HepG2 (cell line): ENCODE data around the gene KHK. TPM values are rescaled to one million over a fixed set of nuclear protein-coding genes. Genes with fewer than 3 reads are reported as not detected.

Experiments
- ATAC-seq: fragments of 200-7000 bp; cut with Tn5 transposase; 3 replicates; pipeline ENCODE4 v1.9.1; 2020; ENCODE audit warnings: mild to moderate bottlenecking, moderate library complexity
- BruUV-seq: library from RNA; stranded (reverse); fragments of 400-500 nt; replicated peaks from 2 replicates; lab custom pipeline; 2021; lab: Mats Ljungman, UMichigan
- CTCF ChIA-PET: fragments of 300-600 bp; formaldehyde crosslinking; extraction: SDS; loops from one replicate; lab custom pipeline; 2021; ENCODE audit warnings: low total read pairs, inconsistent platforms, low intra/inter-chr PET ratio; lab: Yijun Ruan, JAX
- POLR2A ChIA-PET: fragments of 350-600 bp; sonication (Branson Sonifier 250); formaldehyde crosslinking; loops from one replicate; lab custom pipeline; 2020; ENCODE audit warnings: antibody characterized with exemption, inconsistent platforms; lab: Yijun Ruan, JAX
- DNase-seq: peaks from one replicate; pipeline ENCODE4 v3.0.0-alpha.2; 2015; ENCODE audit warnings: low spot score
- FAIRE-seq: peaks from 3 replicates; lab custom pipeline; 2011; peaks lifted over from hg19 to GRCh38; lab: Jason Lieb, UNC
- H2AFZ ChIP-seq: one replicate; pipeline ENCODE4 v1.6.1; 2011; ENCODE audit warnings: low read length, inconsistent platforms
- H3K27ac ChIP-seq: fragments of 300-600 bp; 3 replicates; pipeline ENCODE4 v1.8.0; 2011; ENCODE audit warnings: mixed run types, mild to moderate bottlenecking, mixed read lengths, low read length, inconsistent platforms; ENCODE audit not compliant: insufficient read depth; ENCODE audit errors: extremely low read length
- H3K27me3 ChIP-seq, 2 experiments: fragments of 200-600 bp in 1 of 2; 2 replicates in 1 of 2; 3 replicates in 1 of 2; pipeline versions ENCODE4 v1.6.0 to v1.8.0; 2011; ENCODE audit warnings: low read length in 2 of 2, mild to moderate bottlenecking in 2 of 2, moderate library complexity in 2 of 2, inconsistent platforms in 1 of 2; ENCODE audit not compliant: insufficient read depth in 2 of 2, control insufficient read depth in 1 of 2
- H3K36me3 ChIP-seq, 2 experiments: fragments of 200-600 bp in 1 of 2; replicated peaks in 1 of 2; 2 replicates in 1 of 2; 3 replicates in 1 of 2; pipeline versions ENCODE4 v1.5.1 to v1.8.0; 2011; ENCODE audit warnings: low read length in 2 of 2, inconsistent platforms in 1 of 2; ENCODE audit not compliant: insufficient read depth in 2 of 2, control insufficient read depth in 1 of 2
- H3K4me1 ChIP-seq: 2 replicates; pipeline ENCODE4 v1.5.1; 2012; ENCODE audit warnings: low read length, inconsistent platforms; ENCODE audit not compliant: insufficient read depth
- H3K4me2 ChIP-seq: 2 replicates; pipeline ENCODE4 v1.6.0; 2011; ENCODE audit warnings: low read depth, low read length, inconsistent platforms
- H3K4me3 ChIP-seq, 3 experiments: fragments of 200-600 bp in 1 of 3; sonication (generic), shearing (Covaris generic) in 1 of 3; replicated peaks in 1 of 3; 2 replicates each; pipeline ENCODE4 v1.5.1; 2011 to 2016; ENCODE audit warnings: low read length in 3 of 3, inconsistent platforms in 2 of 3, low read depth in 2 of 3, mild to moderate bottlenecking in 2 of 3, control low read depth in 1 of 3, mixed read lengths in 1 of 3; ENCODE audit not compliant: insufficient read depth in 1 of 3
- H3K79me2 ChIP-seq: one replicate; pipeline ENCODE4 v1.6.1; 2011; ENCODE audit warnings: low read length, inconsistent platforms; ENCODE audit not compliant: insufficient read depth
- H3K9ac ChIP-seq: 2 replicates; pipeline ENCODE4 v1.6.0; 2011; ENCODE audit warnings: mild to moderate bottlenecking, low read depth, low read length, inconsistent platforms; ENCODE audit not compliant: insufficient read depth
- H3K9me3 ChIP-seq: 2 replicates; pipeline ENCODE4 v1.5.1; 2012; ENCODE audit warnings: mild to moderate bottlenecking, low read length
- H4K20me1 ChIP-seq: 2 replicates; pipeline ENCODE4 v1.6.0; 2011; ENCODE audit warnings: inconsistent platforms, mild to moderate bottlenecking, low read length, moderate library complexity; ENCODE audit not compliant: insufficient read depth
- GABPB1 ChIP-seq: IDR thresholded peaks from 2 replicates; pipeline ENCODE4 v1.6.1; 2016; ENCODE audit warnings: mild to moderate bottlenecking, missing genetic modification reagents, moderate library complexity, missing compliant biosample characterization
- NFRKB ChIP-seq: fragments of 450-650 bp; IDR thresholded peaks from 2 replicates; pipeline ENCODE4 v1.6.1; 2017
- ZNF121 ChIP-seq: sonication (generic); formaldehyde crosslinking; IDR thresholded peaks from 2 replicates; pipeline ENCODE4 v1.5.0; 2020; ENCODE audit warnings: mild to moderate bottlenecking, missing genetic modification reagents
- ZNF629 ChIP-seq: sonication (generic); formaldehyde crosslinking; conservative IDR thresholded peaks from 2 replicates; pipeline ENCODE4 v1.5.0; 2020; ENCODE audit warnings: missing genetic modification reagents
- WGBS: methylation state at CpG from one replicate; pipeline ENCODE4 v1.1.6; 2017; ENCODE audit warnings: low lambda C conversion rate; 5-methylcytosine and 5-hydroxymethylcytosine counted together
- in situ Hi-C: cut with HindIII; loops from 2 replicates; pipeline ENCODE4 v1.10.0; 2017; ENCODE audit warnings: low pct_unique_long_range_greater_than_20kb; ENCODE audit not compliant: extremely low pct_ligation_motif_present
- intact Hi-C: fragments of 100-400 bp; cut with micrococcal nuclease; formaldehyde crosslinking; loops from one replicate; pipeline ENCODE4 v1.10.0; 2022; ENCODE audit not compliant: unreplicated experiment
- polyA plus RNA-seq, 8 experiments: library from polyadenylated mRNA; depleted of rRNA in 3 of 8; stranded (reverse) in 7 of 8; unstranded in 1 of 8; fragments of >200 nt; fragmentation: Illumina TruSeq in 4 of 8; extraction: Trizol in 4 of 8; gene quantifications; 2 replicates each; pipeline versions ENCODE4 v1.2.1 to v1.2.3, GENCODE V29; 2011 to 2016; ENCODE audit warnings: low read depth in 4 of 8, missing spikeins in 1 of 8, mixed read lengths in 1 of 8; ENCODE audit not compliant: insufficient read depth in 1 of 8
- total RNA-seq, 5 experiments: library from RNA; depleted of rRNA; stranded (reverse); fragments of >200 nt; fragmentation: Illumina TruSeq; extraction: Trizol; gene quantifications; 2 replicates each; pipeline ENCODE4 v1.2.3, GENCODE V29; 2016; ENCODE audit warnings: low read depth in 1 of 5
- TF ChIP-seq, protein P1 (sequence below): sonication (generic); formaldehyde crosslinking; IDR thresholded peaks from 2 replicates; pipeline ENCODE4 v1.4.0; 2020; ENCODE audit warnings: missing genetic modification reagents, borderline replicate concordance
- TF ChIP-seq, protein P2 (sequence below): IDR thresholded peaks from 2 replicates; pipeline ENCODE4 v1.6.1; 2016
- TF ChIP-seq, protein P3 (sequence below): sonication (generic); formaldehyde crosslinking; IDR thresholded peaks from 2 replicates; pipeline ENCODE4 v1.4.0; 2020; ENCODE audit warnings: missing genetic modification reagents
- TF ChIP-seq, protein P4 (sequence below): sonication (generic); formaldehyde crosslinking; IDR thresholded peaks from 2 replicates; pipeline ENCODE4 v1.5.1; 2020; ENCODE audit warnings: mild to moderate bottlenecking, missing genetic modification reagents, moderate library complexity

Gene KHK
- total and polyA plus RNA-seq, 2 of the 13 experiments (the other 11 are each of a cell fraction or from before 2014, with no cell fraction given), result 40.9 to 99.2 TPM

DNA sequence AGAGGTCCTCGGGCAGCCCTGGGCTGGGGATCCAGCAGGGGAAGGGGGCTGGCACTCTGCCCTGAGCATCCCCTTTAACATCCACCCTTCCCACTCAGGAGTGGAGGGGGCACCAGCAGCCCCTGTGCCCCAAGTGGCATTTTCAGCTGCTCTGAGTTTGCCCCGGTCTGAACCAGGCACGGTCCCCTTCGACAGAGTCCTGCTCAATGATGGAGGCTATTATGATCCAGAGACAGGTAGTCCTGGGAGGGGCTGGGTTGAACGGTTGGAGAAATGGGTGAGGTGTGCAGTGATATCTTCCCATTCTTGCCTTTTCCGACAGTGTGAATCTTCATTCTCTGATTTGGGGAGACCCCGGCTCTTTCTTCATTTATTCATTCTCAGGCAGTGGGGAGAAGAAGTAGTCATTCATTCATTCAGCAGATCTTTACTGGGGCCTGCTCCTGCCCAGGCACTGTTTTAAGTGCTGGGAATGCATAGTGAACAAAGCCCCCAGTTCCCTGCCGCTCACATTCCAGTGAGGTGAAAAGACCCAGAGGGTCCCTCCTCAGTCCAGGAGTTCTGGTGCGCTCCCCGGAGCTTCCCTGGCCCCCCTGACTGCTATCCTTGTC lies 1.4 kb upstream of the KHK start (continued):
- TF ChIP-seq, protein P1, sequence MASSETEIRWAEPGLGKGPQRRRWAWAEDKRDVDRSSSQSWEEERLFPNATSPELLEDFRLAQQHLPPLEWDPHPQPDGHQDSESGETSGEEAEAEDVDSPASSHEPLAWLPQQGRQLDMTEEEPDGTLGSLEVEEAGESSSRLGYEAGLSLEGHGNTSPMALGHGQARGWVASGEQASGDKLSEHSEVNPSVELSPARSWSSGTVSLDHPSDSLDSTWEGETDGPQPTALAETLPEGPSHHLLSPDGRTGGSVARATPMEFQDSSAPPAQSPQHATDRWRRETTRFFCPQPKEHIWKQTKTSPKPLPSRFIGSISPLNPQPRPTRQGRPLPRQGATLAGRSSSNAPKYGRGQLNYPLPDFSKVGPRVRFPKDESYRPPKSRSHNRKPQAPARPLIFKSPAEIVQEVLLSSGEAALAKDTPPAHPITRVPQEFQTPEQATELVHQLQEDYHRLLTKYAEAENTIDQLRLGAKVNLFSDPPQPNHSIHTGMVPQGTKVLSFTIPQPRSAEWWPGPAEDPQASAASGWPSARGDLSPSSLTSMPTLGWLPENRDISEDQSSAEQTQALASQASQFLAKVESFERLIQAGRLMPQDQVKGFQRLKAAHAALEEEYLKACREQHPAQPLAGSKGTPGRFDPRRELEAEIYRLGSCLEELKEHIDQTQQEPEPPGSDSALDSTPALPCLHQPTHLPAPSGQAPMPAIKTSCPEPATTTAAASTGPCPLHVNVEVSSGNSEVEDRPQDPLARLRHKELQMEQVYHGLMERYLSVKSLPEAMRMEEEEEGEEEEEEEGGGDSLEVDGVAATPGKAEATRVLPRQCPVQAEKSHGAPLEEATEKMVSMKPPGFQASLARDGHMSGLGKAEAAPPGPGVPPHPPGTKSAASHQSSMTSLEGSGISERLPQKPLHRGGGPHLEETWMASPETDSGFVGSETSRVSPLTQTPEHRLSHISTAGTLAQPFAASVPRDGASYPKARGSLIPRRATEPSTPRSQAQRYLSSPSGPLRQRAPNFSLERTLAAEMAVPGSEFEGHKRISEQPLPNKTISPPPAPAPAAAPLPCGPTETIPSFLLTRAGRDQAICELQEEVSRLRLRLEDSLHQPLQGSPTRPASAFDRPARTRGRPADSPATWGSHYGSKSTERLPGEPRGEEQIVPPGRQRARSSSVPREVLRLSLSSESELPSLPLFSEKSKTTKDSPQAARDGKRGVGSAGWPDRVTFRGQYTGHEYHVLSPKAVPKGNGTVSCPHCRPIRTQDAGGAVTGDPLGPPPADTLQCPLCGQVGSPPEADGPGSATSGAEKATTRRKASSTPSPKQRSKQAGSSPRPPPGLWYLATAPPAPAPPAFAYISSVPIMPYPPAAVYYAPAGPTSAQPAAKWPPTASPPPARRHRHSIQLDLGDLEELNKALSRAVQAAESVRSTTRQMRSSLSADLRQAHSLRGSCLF, result no peak

DNA sequence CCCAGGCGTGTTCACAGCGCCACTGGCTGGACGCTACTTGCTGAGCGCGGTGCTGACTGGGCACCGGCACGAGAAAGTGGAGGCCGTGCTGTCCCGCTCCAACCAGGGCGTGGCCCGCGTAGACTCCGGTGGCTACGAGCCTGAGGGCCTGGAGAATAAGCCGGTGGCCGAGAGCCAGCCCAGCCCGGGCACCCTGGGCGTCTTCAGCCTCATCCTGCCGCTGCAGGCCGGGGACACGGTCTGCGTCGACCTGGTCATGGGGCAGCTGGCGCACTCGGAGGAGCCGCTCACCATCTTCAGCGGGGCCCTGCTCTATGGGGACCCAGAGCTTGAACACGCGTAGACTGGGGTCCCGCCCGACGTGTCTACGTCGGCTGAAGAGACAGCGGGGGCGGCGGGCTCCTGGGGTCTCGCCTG lies 891 bp upstream of the KHK start:
- H3K4me1 ChIP-seq, result peaks cover 74% of the 10 kb centered on the region
- H3K4me2 ChIP-seq, result peak overlapping the region; percentile 84
- WGBS, result 52% methylated on average over 20 of the region's 38 CpGs
- H4K20me1 ChIP-seq, result no peaks in the 10 kb centered on the region
- no TSS peak for BruUV-seq
- H3K27ac ChIP-seq, result peak overlapping the region; percentile 65
- H2AFZ ChIP-seq, result no peak overlapping the region
- peak; percentile 6 for ATAC-seq
- H3K9me3 ChIP-seq, result no peaks in the 10 kb centered on the region
- no peak for DNase-seq
- peak overlapping the region; percentile 63 for H3K9ac ChIP-seq
- no peak for FAIRE-seq
- ChIA-PET POLR2A (interaction anchor here (0.6 to 9.2 kb wide), 6 partner anchors 10 to 126 kb away, joined by 3 to 106 read pairs (median 11); partner anchors contain the start of genes ABHD1, AGBL5, OST4 and PREB), CTCF (interaction anchor here (1.3 to 2.0 kb wide), 3 partner anchors 13 to 106 kb away, joined by 3 to 9 read pairs (median 6); no protein-coding TSS in a partner anchor)
- H3K4me3 ChIP-seq, result peak overlapping the region; percentile 51 to 77 (median 53)
- intact Hi-C loops, result loop anchor here (1.0 to 10.0 kb wide), 4 partner anchors 35 to 1162 kb away; partner anchors contain the start of gene TMEM214
- in situ Hi-C loops, result no loop called here
- no peaks in the 10 kb centered on the region for H3K27me3 ChIP-seq
- H3K79me2 ChIP-seq, result peaks cover 36% of the 10 kb centered on the region
- no peaks in the 10 kb centered on the region; a peak in 3 of 5 replicates for H3K36me3 ChIP-seq
- TF ChIP-seq, protein P2, sequence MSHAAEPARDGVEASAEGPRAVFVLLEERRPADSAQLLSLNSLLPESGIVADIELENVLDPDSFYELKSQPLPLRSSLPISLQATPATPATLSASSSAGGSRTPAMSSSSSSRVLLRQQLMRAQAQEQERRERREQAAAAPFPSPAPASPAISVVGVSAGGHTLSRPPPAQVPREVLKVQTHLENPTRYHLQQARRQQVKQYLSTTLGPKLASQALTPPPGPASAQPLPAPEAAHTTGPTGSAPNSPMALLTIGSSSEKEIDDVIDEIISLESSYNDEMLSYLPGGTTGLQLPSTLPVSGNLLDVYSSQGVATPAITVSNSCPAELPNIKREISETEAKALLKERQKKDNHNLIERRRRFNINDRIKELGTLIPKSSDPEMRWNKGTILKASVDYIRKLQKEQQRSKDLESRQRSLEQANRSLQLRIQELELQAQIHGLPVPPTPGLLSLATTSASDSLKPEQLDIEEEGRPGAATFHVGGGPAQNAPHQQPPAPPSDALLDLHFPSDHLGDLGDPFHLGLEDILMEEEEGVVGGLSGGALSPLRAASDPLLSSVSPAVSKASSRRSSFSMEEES (CRISPR knock-in tag), result peak; percentile 29; the same call in 1 of the 2 replicates
- 0 out of 2 replicates have a peak, but pooled peaks have one; percentile 10 for TF ChIP-seq ZNF629
- no peak for TF ChIP-seq NFRKB
- peak; percentile 46; the same call in 1 of the 2 replicates for TF ChIP-seq GABPB1
- peak; percentile 56; the same call in 1 of the 2 replicates for TF ChIP-seq ZNF121 (CRISPR knock-in tag)
- TF ChIP-seq, protein P3, sequence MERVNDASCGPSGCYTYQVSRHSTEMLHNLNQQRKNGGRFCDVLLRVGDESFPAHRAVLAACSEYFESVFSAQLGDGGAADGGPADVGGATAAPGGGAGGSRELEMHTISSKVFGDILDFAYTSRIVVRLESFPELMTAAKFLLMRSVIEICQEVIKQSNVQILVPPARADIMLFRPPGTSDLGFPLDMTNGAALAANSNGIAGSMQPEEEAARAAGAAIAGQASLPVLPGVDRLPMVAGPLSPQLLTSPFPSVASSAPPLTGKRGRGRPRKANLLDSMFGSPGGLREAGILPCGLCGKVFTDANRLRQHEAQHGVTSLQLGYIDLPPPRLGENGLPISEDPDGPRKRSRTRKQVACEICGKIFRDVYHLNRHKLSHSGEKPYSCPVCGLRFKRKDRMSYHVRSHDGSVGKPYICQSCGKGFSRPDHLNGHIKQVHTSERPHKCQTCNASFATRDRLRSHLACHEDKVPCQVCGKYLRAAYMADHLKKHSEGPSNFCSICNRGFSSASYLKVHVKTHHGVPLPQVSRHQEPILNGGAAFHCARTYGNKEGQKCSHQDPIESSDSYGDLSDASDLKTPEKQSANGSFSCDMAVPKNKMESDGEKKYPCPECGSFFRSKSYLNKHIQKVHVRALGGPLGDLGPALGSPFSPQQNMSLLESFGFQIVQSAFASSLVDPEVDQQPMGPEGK (CRISPR knock-in tag), result 0 out of 2 replicates have a peak, but pooled peaks have one; percentile 60
- TF ChIP-seq, protein P4, sequence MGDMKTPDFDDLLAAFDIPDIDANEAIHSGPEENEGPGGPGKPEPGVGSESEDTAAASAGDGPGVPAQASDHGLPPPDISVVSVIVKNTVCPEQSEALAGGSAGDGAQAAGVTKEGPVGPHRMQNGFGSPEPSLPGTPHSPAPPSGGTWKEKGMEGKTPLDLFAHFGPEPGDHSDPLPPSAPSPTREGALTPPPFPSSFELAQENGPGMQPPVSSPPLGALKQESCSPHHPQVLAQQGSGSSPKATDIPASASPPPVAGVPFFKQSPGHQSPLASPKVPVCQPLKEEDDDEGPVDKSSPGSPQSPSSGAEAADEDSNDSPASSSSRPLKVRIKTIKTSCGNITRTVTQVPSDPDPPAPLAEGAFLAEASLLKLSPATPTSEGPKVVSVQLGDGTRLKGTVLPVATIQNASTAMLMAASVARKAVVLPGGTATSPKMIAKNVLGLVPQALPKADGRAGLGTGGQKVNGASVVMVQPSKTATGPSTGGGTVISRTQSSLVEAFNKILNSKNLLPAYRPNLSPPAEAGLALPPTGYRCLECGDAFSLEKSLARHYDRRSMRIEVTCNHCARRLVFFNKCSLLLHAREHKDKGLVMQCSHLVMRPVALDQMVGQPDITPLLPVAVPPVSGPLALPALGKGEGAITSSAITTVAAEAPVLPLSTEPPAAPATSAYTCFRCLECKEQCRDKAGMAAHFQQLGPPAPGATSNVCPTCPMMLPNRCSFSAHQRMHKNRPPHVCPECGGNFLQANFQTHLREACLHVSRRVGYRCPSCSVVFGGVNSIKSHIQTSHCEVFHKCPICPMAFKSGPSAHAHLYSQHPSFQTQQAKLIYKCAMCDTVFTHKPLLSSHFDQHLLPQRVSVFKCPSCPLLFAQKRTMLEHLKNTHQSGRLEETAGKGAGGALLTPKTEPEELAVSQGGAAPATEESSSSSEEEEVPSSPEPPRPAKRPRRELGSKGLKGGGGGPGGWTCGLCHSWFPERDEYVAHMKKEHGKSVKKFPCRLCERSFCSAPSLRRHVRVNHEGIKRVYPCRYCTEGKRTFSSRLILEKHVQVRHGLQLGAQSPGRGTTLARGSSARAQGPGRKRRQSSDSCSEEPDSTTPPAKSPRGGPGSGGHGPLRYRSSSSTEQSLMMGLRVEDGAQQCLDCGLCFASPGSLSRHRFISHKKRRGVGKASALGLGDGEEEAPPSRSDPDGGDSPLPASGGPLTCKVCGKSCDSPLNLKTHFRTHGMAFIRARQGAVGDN (CRISPR knock-in tag), result peak; percentile 37
